ENCODE results near the gene OTOGL.

Gene OTOGL

GRCh38 chr12:80400571-80400991 lies 301.2 kb downstream of the OTOGL start:
- no peak for DNase-seq

GRCh38 chr12:80401191-80401590 lies 301.9 kb downstream of the OTOGL start:
- DNase-seq = no peak

GRCh38 chr12:80404629-80405028 lies 305.3 kb downstream of the OTOGL start:
- no peak for DNase-seq

- no peak for DNase-seq
These were observed 306.9 kb downstream of the OTOGL start for GRCh38 chr12:80406253-80406652.

- no peak for DNase-seq
These were observed 312.4 kb downstream of the OTOGL start for GRCh38 chr12:80411787-80412186.

GRCh38 chr12:80412343-80412953 lies 313.1 kb downstream of the OTOGL start:
- DNase-seq = no peak

- DNase-seq = no peak
These were observed 314.1 kb downstream of the OTOGL start for GRCh38 chr12:80413462-80413861.

GRCh38 chr12:80415466-80415865 lies 316.1 kb downstream of the OTOGL start:
- no peak for DNase-seq

GRCh38 chr12:80419644-80420043 lies 320.3 kb downstream of the OTOGL start:
- no peak for DNase-seq

- no peak for DNase-seq
These were observed 320.7 kb downstream of the OTOGL start for GRCh38 chr12:80420075-80420474.

- DNase-seq = no peak
These were observed 323.2 kb downstream of the OTOGL start for GRCh38 chr12:80422550-80422949.

Data from stimulated activated CD4-positive, alpha-beta T cell treated with anti-CD3 and anti-CD28 coated beads, Interleukin-15, amount 100 ng/mL, for 24 hours (primary cell).